CD14-positive monocyte (primary cell): ENCODE data around the gene ADCYAP1. TPM values are rescaled to one million over a fixed set of nuclear protein-coding genes. Genes with fewer than 3 reads are reported as not detected.

Source experiments
- DNase-seq, 3 donors: peaks; one replicate each; pipeline ENCODE4 v3.0.0-alpha.2; 2011 to 2022
- H2AFZ ChIP-seq: 2 replicates; pipeline ENCODE4 v1.6.0; 2012; ENCODE audit warnings: mild to moderate bottlenecking, low read depth, low read length, inconsistent platforms; ENCODE audit not compliant: insufficient read depth, poor library complexity, severe bottlenecking
- H3K27ac ChIP-seq, 2 donors: 1 replicate in 1 of 2; 2 replicates in 1 of 2; pipeline ENCODE4 v1.5.1; 2012 to 2013; ENCODE audit warnings: low read length in 2 of 2, control low read depth in 1 of 2, inconsistent platforms in 1 of 2, low read depth in 1 of 2, mild to moderate bottlenecking in 1 of 2
- H3K27me3 ChIP-seq, 2 donors: one replicate each; pipeline versions ENCODE4 v1.6.0 to v1.6.1; 2011 to 2013; ENCODE audit warnings: low read length in 2 of 2; ENCODE audit not compliant: control insufficient read depth in 2 of 2, insufficient read depth in 2 of 2
- H3K36me3 ChIP-seq, 2 donors: replicated peaks in 1 of 2; 1 replicate in 1 of 2; 2 replicates in 1 of 2; pipeline versions ENCODE4 v1.5.1 to v1.6.1; 2012 to 2013; ENCODE audit warnings: low read length in 2 of 2, control low read depth in 1 of 2, inconsistent platforms in 1 of 2, mild to moderate bottlenecking in 1 of 2; ENCODE audit not compliant: insufficient read depth in 2 of 2, control insufficient read depth in 1 of 2
- H3K4me1 ChIP-seq, 2 donors: 1 replicate in 1 of 2; 2 replicates in 1 of 2; pipeline versions ENCODE4 v1.5.1 to v1.6.1; 2012 to 2013; ENCODE audit warnings: low read length in 2 of 2, control low read depth in 1 of 2, inconsistent platforms in 1 of 2, mild to moderate bottlenecking in 1 of 2, moderate library complexity in 1 of 2; ENCODE audit not compliant: insufficient read depth in 2 of 2, control insufficient read depth in 1 of 2
- H3K4me2 ChIP-seq: replicated peaks from 2 replicates; pipeline ENCODE3; 2012; ENCODE audit warnings: low read length, moderate library complexity, mild to moderate bottlenecking; ENCODE audit not compliant: poor library complexity, severe bottlenecking; ENCODE audit errors: extremely low read depth
- H3K4me3 ChIP-seq, 3 experiments: fragments of 200-600 bp in 1 of 3; sonication (generic) in 1 of 3; replicated peaks in 1 of 3; 1 replicate in 2 of 3; 2 replicates in 1 of 3; pipeline ENCODE4 v1.5.1; 2011 to 2013; ENCODE audit warnings: low read length in 3 of 3, mild to moderate bottlenecking in 3 of 3, control low read depth in 2 of 3, low read depth in 2 of 3, inconsistent platforms in 1 of 3, moderate library complexity in 1 of 3
- H3K79me2 ChIP-seq: 2 replicates; pipeline ENCODE4 v1.6.0; 2012; ENCODE audit warnings: mild to moderate bottlenecking, control low read depth, inconsistent platforms, low read length, moderate library complexity; ENCODE audit not compliant: insufficient read depth
- H3K9ac ChIP-seq: 2 replicates; pipeline ENCODE4 v1.6.0; 2017; ENCODE audit warnings: low read length, mild to moderate bottlenecking; ENCODE audit not compliant: insufficient read depth, poor library complexity, severe bottlenecking
- H3K9me3 ChIP-seq, 2 donors: replicated peaks in 1 of 2; 1 replicate in 1 of 2; 2 replicates in 1 of 2; pipeline versions ENCODE4 v1.5.1 to v1.6.1; 2012 to 2013; ENCODE audit warnings: low read length in 2 of 2, control low read depth in 1 of 2; ENCODE audit not compliant: control insufficient read depth in 1 of 2, insufficient read depth in 1 of 2
- H4K20me1 ChIP-seq: 2 replicates; pipeline ENCODE4 v1.6.0; 2012; ENCODE audit warnings: mild to moderate bottlenecking, low read length, control low read depth, moderate library complexity; ENCODE audit not compliant: insufficient read depth
- H3K27ac Mint-ChIP-seq, 7 donors: one replicate each; pipeline ENCODE4 v1.8.0; 2020; ENCODE audit warnings: mild to moderate bottlenecking in 7 of 7, mixed read lengths in 7 of 7, moderate library complexity in 6 of 7, inconsistent platforms in 2 of 7
- H3K27me3 Mint-ChIP-seq, 3 donors: one replicate each; pipeline ENCODE4 v1.8.0; 2021 to 2022; ENCODE audit warnings: low read depth in 3 of 3, mild to moderate bottlenecking in 3 of 3, mixed read lengths in 3 of 3, moderate library complexity in 3 of 3, inconsistent platforms in 1 of 3
- H3K36me3 Mint-ChIP-seq, 2 donors: one replicate each; pipeline ENCODE4 v1.8.0; 2020; ENCODE audit warnings: mixed read lengths in 2 of 2, inconsistent platforms in 1 of 2, mild to moderate bottlenecking in 1 of 2
- H3K4me1 Mint-ChIP-seq: one replicate; pipeline ENCODE4 v1.8.0; 2020; ENCODE audit warnings: mild to moderate bottlenecking, mixed read lengths
- H3K4me3 Mint-ChIP-seq, 2 donors: one replicate each; pipeline ENCODE4 v1.8.0; 2020; ENCODE audit warnings: mild to moderate bottlenecking in 2 of 2, mixed read lengths in 2 of 2, moderate library complexity in 1 of 2
- H3K9me3 Mint-ChIP-seq, 7 donors: one replicate each; pipeline ENCODE4 v1.8.0; 2020 to 2022; ENCODE audit warnings: mixed read lengths in 7 of 7, mild to moderate bottlenecking in 6 of 7, moderate library complexity in 6 of 7, inconsistent platforms in 2 of 7
- WGBS: methylation state at CpG from one replicate; pipeline ENCODE4 v1.1.5; 2013; ENCODE audit warnings: missing lambda C conversion rate; ENCODE audit not compliant: insufficient coverage; 5-methylcytosine and 5-hydroxymethylcytosine counted together
- intact Hi-C, 2 donors: fragments of 100-400 bp; cut with micrococcal nuclease; formaldehyde crosslinking; loops; one replicate each; pipeline versions ENCODE4 v1.15.0 to v1.15.1; 2023
- polyA plus RNA-seq, 3 donors: library from polyadenylated mRNA; depleted of rRNA in 1 of 3; unstranded in 2 of 3; stranded (reverse) in 1 of 3; fragments of 300-500 nt in 2 of 3; fragments of >200 nt in 1 of 3; fragmentation: Illumina TruSeq in 2 of 3; gene quantifications; 1 replicate in 2 of 3; 2 replicates in 1 of 3; pipeline ENCODE4 v1.2.3, GENCODE V29; 2012 to 2021
- TF ChIP-seq, protein P1 (sequence below): fragments of 200-600 bp; IDR thresholded peaks from one replicate; pipeline ENCODE4 v1.8.0; 2022; ENCODE audit warnings: antibody characterized with exemption, mild to moderate bottlenecking

The ADCYAP1 gene
- polyA plus RNA-seq, 3 donors: not detected

DNA sequence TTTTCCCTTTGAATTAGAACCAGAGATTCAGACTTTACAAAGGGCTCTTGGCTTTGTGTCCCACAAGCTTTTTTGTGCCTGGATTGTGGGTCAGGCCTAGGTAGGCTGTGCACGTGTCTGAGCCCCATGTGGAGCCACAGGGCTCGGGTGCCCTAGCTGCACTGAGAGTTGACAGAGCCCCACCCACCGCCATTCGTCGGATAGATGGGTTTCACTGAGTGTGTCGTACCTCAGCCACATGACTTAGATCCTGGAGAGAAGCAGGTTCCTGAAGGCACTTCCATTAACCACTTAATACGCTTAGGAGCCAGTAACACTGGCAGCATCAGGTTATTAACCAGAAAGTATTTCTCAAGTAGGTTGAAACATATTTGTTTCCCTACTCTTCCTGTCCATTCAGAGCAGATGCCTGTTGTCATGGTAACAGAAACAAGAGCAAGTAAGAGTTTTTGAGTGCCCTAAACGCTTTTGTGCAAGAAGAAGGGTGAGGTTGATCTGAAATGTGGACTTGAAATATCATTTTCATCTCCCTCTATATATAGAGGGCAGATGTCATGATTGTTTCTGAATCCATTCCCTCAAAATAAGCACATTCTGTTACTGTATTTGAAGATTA, 30.0 kb downstream of the ADCYAP1 start:
- no peak overlapping the region for H2AFZ ChIP-seq
- no peak overlapping the region for H3K9ac ChIP-seq
- TF ChIP-seq, protein P1, sequence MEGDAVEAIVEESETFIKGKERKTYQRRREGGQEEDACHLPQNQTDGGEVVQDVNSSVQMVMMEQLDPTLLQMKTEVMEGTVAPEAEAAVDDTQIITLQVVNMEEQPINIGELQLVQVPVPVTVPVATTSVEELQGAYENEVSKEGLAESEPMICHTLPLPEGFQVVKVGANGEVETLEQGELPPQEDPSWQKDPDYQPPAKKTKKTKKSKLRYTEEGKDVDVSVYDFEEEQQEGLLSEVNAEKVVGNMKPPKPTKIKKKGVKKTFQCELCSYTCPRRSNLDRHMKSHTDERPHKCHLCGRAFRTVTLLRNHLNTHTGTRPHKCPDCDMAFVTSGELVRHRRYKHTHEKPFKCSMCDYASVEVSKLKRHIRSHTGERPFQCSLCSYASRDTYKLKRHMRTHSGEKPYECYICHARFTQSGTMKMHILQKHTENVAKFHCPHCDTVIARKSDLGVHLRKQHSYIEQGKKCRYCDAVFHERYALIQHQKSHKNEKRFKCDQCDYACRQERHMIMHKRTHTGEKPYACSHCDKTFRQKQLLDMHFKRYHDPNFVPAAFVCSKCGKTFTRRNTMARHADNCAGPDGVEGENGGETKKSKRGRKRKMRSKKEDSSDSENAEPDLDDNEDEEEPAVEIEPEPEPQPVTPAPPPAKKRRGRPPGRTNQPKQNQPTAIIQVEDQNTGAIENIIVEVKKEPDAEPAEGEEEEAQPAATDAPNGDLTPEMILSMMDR: no peak
- intact Hi-C loops: no loop called here
- H3K4me2 ChIP-seq: no peak overlapping the region
- no peaks in the 10 kb centered on the region for H3K4me1 ChIP-seq
- no peak for DNase-seq
- no peak overlapping the region for H3K27ac ChIP-seq
- H3K27me3 ChIP-seq: no peaks in the 10 kb centered on the region
- Mint-ChIP-seq H3K9me3 (no peaks in the 10 kb centered on the region), H3K36me3 (no peaks in the 10 kb centered on the region), H3K27me3 (peaks cover 4% of the 10 kb centered on the region in 3 donors), H3K27ac (no peak overlapping the region), H3K4me1 (no peaks in the 10 kb centered on the region), H3K4me3 (no peak overlapping the region)
- WGBS: 85% methylated on average over 6 of the region's 8 CpGs
- H3K79me2 ChIP-seq: no peaks in the 10 kb centered on the region
- no peaks in the 10 kb centered on the region for H3K9me3 ChIP-seq
- no peak overlapping the region for H3K4me3 ChIP-seq
- no peaks in the 10 kb centered on the region for H3K36me3 ChIP-seq
- H4K20me1 ChIP-seq: no peaks in the 10 kb centered on the region

DNA sequence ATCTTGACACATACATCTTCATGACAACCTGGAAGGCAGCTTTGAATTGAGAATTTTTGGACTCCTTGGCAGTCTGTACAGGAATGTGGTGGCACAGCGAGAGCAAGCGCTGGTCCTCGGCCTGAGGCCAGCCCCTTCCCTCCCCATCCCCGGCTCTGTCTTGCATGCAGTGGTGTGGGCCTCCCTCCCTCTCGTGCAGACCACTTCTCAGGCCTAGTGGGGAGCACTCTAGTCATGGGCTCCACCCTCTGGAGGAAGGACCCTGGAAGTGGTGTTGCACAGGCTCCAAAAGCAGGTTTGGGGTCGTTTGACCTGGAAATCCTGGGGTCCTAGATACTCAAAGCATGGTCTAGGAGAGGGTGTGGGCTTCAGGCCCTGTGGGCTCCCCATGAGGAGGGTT, 32.3 kb downstream of the ADCYAP1 start:
- Histone ChIP-seq H2AFZ (no peak overlapping the region), H3K4me1 (no peaks in the 10 kb centered on the region), H3K9me3 (no peaks in the 10 kb centered on the region), H4K20me1 (no peaks in the 10 kb centered on the region), H3K4me3 (no peak overlapping the region), H3K27me3 (peaks cover 0 to 2% of the 10 kb centered on the region in 2 donors), H3K79me2 (no peaks in the 10 kb centered on the region), H3K36me3 (no peaks in the 10 kb centered on the region), H3K4me2 (no peak overlapping the region), H3K27ac (no peak overlapping the region), H3K9ac (no peak overlapping the region)
- H3K27me3 Mint-ChIP-seq: peaks cover 4 to 7% (median 4%) of the 10 kb centered on the region in 3 donors
- intact Hi-C loops: no loop called here
- no peaks in the 10 kb centered on the region for H3K36me3 Mint-ChIP-seq
- H3K27ac Mint-ChIP-seq: no peak overlapping the region
- H3K4me3 Mint-ChIP-seq: no peak overlapping the region
- TF ChIP-seq, protein P1: no peak
- H3K9me3 Mint-ChIP-seq: no peaks in the 10 kb centered on the region
- no peak for DNase-seq
- WGBS: 57% methylated on average over 2 of the region's 6 CpGs
- H3K4me1 Mint-ChIP-seq: no peaks in the 10 kb centered on the region
